Colonic mucosa (tissue), 4 donors: Measurements from ENCODE around the gene ID3. TPM values are rescaled to one million over a fixed set of nuclear protein-coding genes. Genes with fewer than 3 reads are reported as not detected.

ENCODE experiments used
- DNase-seq: peaks from one replicate; pipeline ENCODE4 v3.0.0-alpha.2; 2020
- H3K27ac ChIP-seq: fragments of 200-600 bp; one replicate; pipeline ENCODE4 v1.8.0; 2021
- H3K27me3 ChIP-seq: fragments of 200-600 bp; one replicate; pipeline ENCODE4 v1.8.0; 2021
- H3K36me3 ChIP-seq: fragments of 200-600 bp; one replicate; pipeline ENCODE4 v1.8.0; 2021
- H3K4me1 ChIP-seq: fragments of 200-600 bp; one replicate; pipeline ENCODE4 v1.8.0; 2021; ENCODE audit warnings: mild to moderate bottlenecking
- H3K4me3 ChIP-seq: fragments of 200-600 bp; one replicate; pipeline ENCODE4 v1.8.0; 2021
- H3K9ac ChIP-seq, 2 donors: one replicate each; pipeline ENCODE4 v1.7.0; 2013; ENCODE audit warnings: control low read depth in 2 of 2, low read depth in 2 of 2, low read length in 2 of 2
- H3K9me3 ChIP-seq: fragments of 200-600 bp; one replicate; pipeline ENCODE4 v1.8.0; 2021
- CTCF ChIP-seq: fragments of 200-600 bp; IDR thresholded peaks from one replicate; pipeline ENCODE4 v1.8.0; 2022; ENCODE audit warnings: antibody characterized with exemption, mild to moderate bottlenecking
- intact Hi-C: fragments of 100-400 bp; cut with DNase I; formaldehyde crosslinking; loops from one replicate; pipeline ENCODE4 v1.14.1; 2022
- total RNA-seq, 2 donors: library from RNA; stranded (reverse); fragmentation: NEBNext Ultra II Directional in 1 of 2; extraction: Animal tissue kit (Norgen Biotek cat#: 25700) in 1 of 2; gene quantifications; one replicate each; pipeline ENCODE4 v1.2.1, GENCODE V29; 2021
- donor health status: healthy.
- donor health status: DM: no; HTN: no; CAD: no.
- donor health status: DM: no; HTN: no; CAD: no.

ID3 gene
- total RNA-seq, 2 donors from 2014 or later, result 106 to 221 TPM

DNA sequence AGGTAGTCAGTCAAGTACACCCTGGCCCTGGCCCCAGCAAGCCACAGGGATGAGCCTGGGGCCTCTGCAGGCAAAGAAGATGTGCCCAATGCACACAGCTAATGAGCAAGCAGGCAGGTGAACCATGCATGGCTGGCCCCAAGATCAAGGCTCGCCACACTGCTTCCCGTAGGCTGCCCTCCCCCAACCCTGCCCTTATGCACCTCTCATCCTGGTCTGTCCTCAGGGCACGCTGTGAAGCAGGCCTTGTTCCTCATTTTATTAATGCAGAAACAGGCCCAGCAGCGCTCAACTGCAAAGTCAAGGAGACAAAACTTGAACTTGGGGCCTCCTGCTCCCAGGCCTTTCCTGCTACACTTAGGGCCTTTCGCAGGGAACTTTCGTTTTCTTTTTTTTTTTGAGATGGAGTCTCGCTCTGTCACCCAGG is 35.6 kb upstream of the ID3 start:
- no peak overlapping the region for H3K27ac ChIP-seq
- intact Hi-C loops, result no loop called here
- no peak for TF ChIP-seq CTCF
- H3K27me3 ChIP-seq, result no peaks in the 10 kb centered on the region
- H3K4me3 ChIP-seq, result no peak overlapping the region
- no peaks in the 10 kb centered on the region for H3K36me3 ChIP-seq
- no peaks in the 10 kb centered on the region for H3K4me1 ChIP-seq
- H3K9ac ChIP-seq, result no peak overlapping the region
- no peak for DNase-seq
- no peaks in the 10 kb centered on the region for H3K9me3 ChIP-seq

DNA sequence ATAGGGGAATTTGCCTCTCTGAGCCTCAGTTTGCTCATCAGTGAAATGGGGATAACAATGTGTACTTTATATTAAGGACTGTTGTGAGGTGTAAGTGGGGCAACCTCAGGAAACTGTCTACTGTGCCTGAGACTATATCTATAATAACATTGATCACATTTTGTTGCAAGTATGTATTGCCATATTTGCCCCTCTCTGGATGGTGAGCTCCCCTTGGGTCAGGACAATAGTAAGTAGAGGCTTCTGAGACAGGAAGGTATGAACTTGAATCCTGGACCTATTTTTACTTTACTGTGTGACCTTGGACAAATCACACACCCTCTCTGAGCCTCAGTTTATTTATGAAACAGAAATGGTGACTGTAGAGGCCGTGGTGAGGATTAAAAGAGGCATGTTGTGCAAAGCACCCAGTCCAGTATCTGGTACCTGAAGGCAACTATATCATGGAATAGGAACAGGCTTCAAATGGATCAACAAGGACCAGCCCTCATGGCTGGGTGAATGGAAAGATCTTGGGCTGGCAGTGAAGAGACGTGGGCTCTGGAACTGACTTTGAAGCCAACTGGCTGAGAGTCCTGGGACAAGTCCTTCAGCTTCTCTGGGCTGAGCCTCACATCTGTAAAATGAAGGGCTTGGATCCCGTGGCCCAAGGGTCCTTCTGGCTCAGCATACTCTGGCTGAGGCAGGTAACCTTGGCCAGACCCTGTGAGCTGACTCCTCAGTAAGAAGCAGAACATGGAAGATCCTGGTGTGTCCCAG is 35.0 kb upstream of the ID3 start:
- H3K4me1 ChIP-seq, result no peaks in the 10 kb centered on the region
- no peaks in the 10 kb centered on the region for H3K9me3 ChIP-seq
- no peak overlapping the region for H3K9ac ChIP-seq
- DNase-seq, result no peak
- TF ChIP-seq CTCF, result no peak
- intact Hi-C loops, result no loop called here
- no peaks in the 10 kb centered on the region for H3K36me3 ChIP-seq
- no peak overlapping the region for H3K4me3 ChIP-seq
- H3K27me3 ChIP-seq, result no peaks in the 10 kb centered on the region
- no peak overlapping the region for H3K27ac ChIP-seq

DNA sequence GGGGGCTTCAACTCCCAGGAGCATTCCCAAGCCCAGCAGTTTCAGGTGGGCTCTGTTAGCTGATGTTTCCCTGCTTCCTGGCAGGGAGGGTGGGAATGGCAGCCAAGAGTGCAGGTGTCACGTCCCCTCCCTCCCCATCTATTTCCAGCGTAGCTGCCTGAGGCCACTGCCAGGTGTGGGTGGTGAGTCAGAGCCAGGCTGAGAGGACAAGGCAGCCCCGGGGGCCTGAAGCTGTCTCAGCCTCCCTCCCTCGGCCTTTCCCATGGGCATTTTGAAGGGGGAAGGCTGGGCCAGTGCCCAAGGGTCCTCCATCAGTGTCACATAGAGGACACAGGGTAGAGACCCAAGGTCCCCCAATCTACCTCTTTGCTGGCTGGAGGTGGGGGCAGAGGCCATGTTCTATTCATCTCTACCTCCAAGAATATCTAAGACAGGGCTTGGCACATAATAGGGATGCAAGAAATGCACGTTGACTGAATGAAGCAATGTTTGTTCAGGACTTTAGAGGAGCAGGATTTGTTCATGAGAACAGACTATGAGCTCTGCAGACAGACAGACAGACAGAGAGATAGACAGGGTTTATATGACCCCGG is 34.4 kb upstream of the ID3 start:
- Histone ChIP-seq H3K9ac (no peak overlapping the region), H3K9me3 (no peaks in the 10 kb centered on the region), H3K36me3 (no peaks in the 10 kb centered on the region), H3K27me3 (no peaks in the 10 kb centered on the region), H3K27ac (no peak overlapping the region), H3K4me3 (no peak overlapping the region), H3K4me1 (no peaks in the 10 kb centered on the region)
- no peak for DNase-seq
- intact Hi-C loops, result no loop called here
- no peak for TF ChIP-seq CTCF

- no peak for TF ChIP-seq CTCF
- no peak overlapping the region for H3K9ac ChIP-seq
- no peak overlapping the region for H3K4me3 ChIP-seq
- no peaks in the 10 kb centered on the region for H3K27me3 ChIP-seq
- DNase-seq, result no peak
- no peak overlapping the region for H3K27ac ChIP-seq
- H3K36me3 ChIP-seq, result no peaks in the 10 kb centered on the region
- no peaks in the 10 kb centered on the region for H3K9me3 ChIP-seq
- no peaks in the 10 kb centered on the region for H3K4me1 ChIP-seq
- intact Hi-C loops, result no loop called here
Measured at GRCh38 chr1:23593042-23593521, 33.8 kb upstream of the ID3 start.

- Histone ChIP-seq H3K9ac (no peak overlapping the region), H3K4me1 (no peaks in the 10 kb centered on the region), H3K36me3 (no peaks in the 10 kb centered on the region), H3K4me3 (no peak overlapping the region), H3K9me3 (no peaks in the 10 kb centered on the region), H3K27me3 (no peaks in the 10 kb centered on the region), H3K27ac (no peak overlapping the region)
- intact Hi-C loops, result no loop called here
- no peak for TF ChIP-seq CTCF
- DNase-seq, result no peak
Measured at GRCh38 chr1:23592209-23592892, 33.0 kb upstream of the ID3 start.
